D721Med (cell line): ENCODE data around the gene IFIT3.

Experiments
- DNase-seq: peaks from one replicate; pipeline ENCODE4 v3.0.0; 2011; ENCODE audit warnings: low spot score; ENCODE audit not compliant: insufficient read length
- FAIRE-seq: peaks from 2 replicates; lab custom pipeline; 2011; peaks lifted over from hg19 to GRCh38; lab: Jason Lieb, UNC
- CTCF ChIP-seq: IDR thresholded peaks from 2 replicates; pipeline ENCODE4 v1.5.1; 2012; ENCODE audit warnings: mild to moderate bottlenecking, control low read depth; ENCODE audit not compliant: insufficient read depth; ENCODE audit errors: missing control alignments

The IFIT3 gene

GRCh38 chr10:89304446-89304845 lies 23.4 kb upstream of the IFIT3 start:
- FAIRE-seq (no peak), DNase-seq (no peak)
- no peak for TF ChIP-seq CTCF

GRCh38 chr10:89304925-89305324 lies 22.9 kb upstream of the IFIT3 start:
- no peak for TF ChIP-seq CTCF
- DNase-seq = no peak
- no peak for FAIRE-seq

- FAIRE-seq (no peak), DNase-seq (no peak)
- TF ChIP-seq CTCF = no peak
Measured at GRCh38 chr10:89305766-89306433, 21.9 kb upstream of the IFIT3 start.

- FAIRE-seq (no peak), DNase-seq (no peak)
- TF ChIP-seq CTCF = no peak
Measured at GRCh38 chr10:89306434-89307268, 21.1 kb upstream of the IFIT3 start.

GRCh38 chr10:89307269-89307577 lies 20.6 kb upstream of the IFIT3 start:
- no peak for TF ChIP-seq CTCF
- FAIRE-seq (no peak), DNase-seq (no peak)

- FAIRE-seq (no peak), DNase-seq (no peak)
- TF ChIP-seq CTCF = no peak
Measured at GRCh38 chr10:89308266-89308665, 19.5 kb upstream of the IFIT3 start.

- TF ChIP-seq CTCF = no peak
- FAIRE-seq (no peak), DNase-seq (no peak)
Measured at GRCh38 chr10:89308736-89309135, 19.1 kb upstream of the IFIT3 start.
